ENCODE data around the gene SUGCT.

DNA sequence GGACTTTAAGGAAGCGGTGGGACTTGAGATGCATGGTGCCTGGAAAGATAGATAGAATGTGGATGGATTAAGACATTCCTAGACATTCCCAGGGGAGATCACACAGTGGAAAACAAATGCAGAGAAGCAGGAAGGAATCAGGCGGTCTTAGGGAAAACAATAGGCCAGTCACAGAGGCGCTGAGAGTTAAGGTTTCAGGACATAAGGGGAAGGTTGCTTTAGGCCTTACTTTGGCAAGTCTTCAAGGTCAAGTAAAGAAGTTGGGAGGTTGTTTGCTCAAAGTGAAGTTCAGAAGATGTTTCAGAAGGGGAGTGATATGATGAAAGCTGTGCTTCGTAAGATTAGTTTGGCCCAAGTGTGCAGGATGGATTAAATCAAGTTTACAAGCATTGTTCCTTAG, 109.4 kb downstream of the SUGCT start:
- TF ChIP-seq, protein P1, sequence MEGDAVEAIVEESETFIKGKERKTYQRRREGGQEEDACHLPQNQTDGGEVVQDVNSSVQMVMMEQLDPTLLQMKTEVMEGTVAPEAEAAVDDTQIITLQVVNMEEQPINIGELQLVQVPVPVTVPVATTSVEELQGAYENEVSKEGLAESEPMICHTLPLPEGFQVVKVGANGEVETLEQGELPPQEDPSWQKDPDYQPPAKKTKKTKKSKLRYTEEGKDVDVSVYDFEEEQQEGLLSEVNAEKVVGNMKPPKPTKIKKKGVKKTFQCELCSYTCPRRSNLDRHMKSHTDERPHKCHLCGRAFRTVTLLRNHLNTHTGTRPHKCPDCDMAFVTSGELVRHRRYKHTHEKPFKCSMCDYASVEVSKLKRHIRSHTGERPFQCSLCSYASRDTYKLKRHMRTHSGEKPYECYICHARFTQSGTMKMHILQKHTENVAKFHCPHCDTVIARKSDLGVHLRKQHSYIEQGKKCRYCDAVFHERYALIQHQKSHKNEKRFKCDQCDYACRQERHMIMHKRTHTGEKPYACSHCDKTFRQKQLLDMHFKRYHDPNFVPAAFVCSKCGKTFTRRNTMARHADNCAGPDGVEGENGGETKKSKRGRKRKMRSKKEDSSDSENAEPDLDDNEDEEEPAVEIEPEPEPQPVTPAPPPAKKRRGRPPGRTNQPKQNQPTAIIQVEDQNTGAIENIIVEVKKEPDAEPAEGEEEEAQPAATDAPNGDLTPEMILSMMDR (IDR thresholded peaks at IDR 0.05; ENCODE audit: low read depth, low read length): no peak
- TF ChIP-seq EZH2phosphoT487 (IDR thresholded peaks at IDR 0.05; ENCODE audit: low read depth): no peak
